Motor neuron (in vitro differentiated cells): ENCODE data around the gene KHSRP. TPM values are rescaled to one million over a fixed set of nuclear protein-coding genes. Genes with fewer than 3 reads are reported as not detected.

Source experiments
- ATAC-seq, 8 experiments: fragments of 200-7000 bp; cut with Tn5 transposase; replicated peaks in 6 of 8; 2 replicates each; pipeline ENCODE4 v1.8.0; 2021; ENCODE audit warnings: mild to moderate bottlenecking in 8 of 8, moderate library complexity in 8 of 8
- H3K27ac ChIP-seq, 2 donors: fragments of 250-450 bp; sonication (Bioruptor Pico); 2 replicates each; pipeline ENCODE4 v1.9.0; 2021; ENCODE audit warnings: antibody characterized with exemption in 2 of 2, mild to moderate bottlenecking in 2 of 2, moderate library complexity in 1 of 2
- H3K4me1 ChIP-seq, 2 donors: fragments of 250-450 bp; sonication (Bioruptor Pico); replicated peaks in 1 of 2; 2 replicates each; pipeline ENCODE4 v1.6.1; 2021; ENCODE audit warnings: antibody characterized with exemption in 2 of 2, mild to moderate bottlenecking in 2 of 2, moderate library complexity in 1 of 2
- H3K4me3 ChIP-seq, 5 donors: fragments of 250-450 bp; sonication (Bioruptor Pico); 2 replicates each; pipeline ENCODE4 v1.9.0; 2021; ENCODE audit warnings: antibody characterized with exemption in 5 of 5, mild to moderate bottlenecking in 5 of 5, moderate library complexity in 4 of 5
- WGBS, 10 experiments: fragments of 450-650 bp; shearing (Covaris generic); methylation state at CpG; one replicate each; pipeline ENCODE4 v1.0.0; 2022; 5-methylcytosine and 5-hydroxymethylcytosine counted together
- in situ Hi-C, 9 experiments: fragments of 400-800 bp; cut with MboI; loops; one replicate each; pipeline ENCODE4 v1.15.0; 2021; ENCODE audit warnings: low sequenced_read_pairs in 9 of 9, low pct_unique_long_range_greater_than_20kb in 2 of 9; ENCODE audit not compliant: unreplicated experiment in 9 of 9
- total RNA-seq, 8 experiments: library from RNA; unstranded; fragments of 300-600 nt; gene quantifications; 2 replicates each; pipeline versions ENCODE4 v1.2.3 to v1.2.4, GENCODE V29; 2022

KHSRP gene
- total RNA-seq = 100 to 1,000 TPM in 5 of 8 experiments, 10 to 100 TPM in 3; 84.3 to 408 (median 137) TPM

GRCh38 chr19:6424195-6424938 is at the start of gene KHSRP:
Gene KHSRP, minus strand, starts transcription at chr19:6424811. Its CDS starts 110 bp downstream, at chr19:6424701.
- H3K27ac ChIP-seq = peak within 1 kb of the TSS; percentile 91 to 98
- in situ Hi-C loops = no loop called here

GRCh38 chr19:6473647-6474046 is 49.0 kb upstream of the KHSRP start:
- Histone ChIP-seq H3K27ac (no peak overlapping the region), H3K4me1 (peaks cover 0 to 2% of the 10 kb centered on the region in 2 donors), H3K4me3 (no peak overlapping the region)
- no CpG with 5 or more reads among the region's 9 CpGs for WGBS, 10 experiments
- in situ Hi-C loops = no loop called here
- no peak for ATAC-seq

More at GRCh38 chr19:6424195-6424938, at the start of gene KHSRP:
- ATAC-seq = no peak
- Histone ChIP-seq H3K4me1 (peaks cover 11 to 16% of the 10 kb centered on the region in 2 donors), H3K4me3 (peak within 1 kb of the TSS; percentile 46 to 70 (median 53))
- WGBS, 10 experiments = 0 to 1% methylated on average over 2 to 11 of the region's 114 CpGs; no CpG with 5 or more reads in 8 of the 10 experiments

- no peak overlapping the region for H3K27ac ChIP-seq
- H3K4me3 ChIP-seq = no peak overlapping the region
- no peak for ATAC-seq
- in situ Hi-C loops = no loop called here
- peaks cover 0 to 2% of the 10 kb centered on the region in 2 donors for H3K4me1 ChIP-seq
- 50 to 87% methylated on average over 1 to 4 of the region's 4 CpGs; no CpG with 5 or more reads in 8 of the 10 experiments for WGBS, 10 experiments
These were observed 48.1 kb upstream of the KHSRP start for GRCh38 chr19:6472713-6473112.

GRCh38 chr19:6471076-6471475 is 46.5 kb upstream of the KHSRP start:
- 0 to 88% (median 80%) methylated on average over 1 to 6 of the region's 14 CpGs; no CpG with 5 or more reads in 5 of the 10 experiments for WGBS, 10 experiments
- no peak overlapping the region for H3K27ac ChIP-seq
- in situ Hi-C loops = no loop called here
- peaks cover 0 to 2% of the 10 kb centered on the region in 2 donors for H3K4me1 ChIP-seq
- no peak overlapping the region for H3K4me3 ChIP-seq
- no peak for ATAC-seq

GRCh38 chr19:6470173-6470572 is 45.6 kb upstream of the KHSRP start:
- peaks cover 0 to 2% of the 10 kb centered on the region in 2 donors for H3K4me1 ChIP-seq
- H3K27ac ChIP-seq = no peak overlapping the region
- WGBS, 10 experiments = 53 to 100% (median 92%) methylated on average over 1 to 6 of the region's 8 CpGs; no CpG with 5 or more reads in 1 of the 10 experiments
- no peak overlapping the region for H3K4me3 ChIP-seq
- in situ Hi-C loops = no loop called here
- no peak for ATAC-seq

- H3K4me3 ChIP-seq = no peak overlapping the region
- in situ Hi-C loops = no loop called here
- WGBS, 10 experiments = 0 to 38% (median 20%) methylated on average over 1 to 2 of the region's 8 CpGs; no CpG with 5 or more reads in 7 of the 10 experiments
- no peak overlapping the region for H3K27ac ChIP-seq
- peaks cover 0 to 2% of the 10 kb centered on the region in 2 donors for H3K4me1 ChIP-seq
- ATAC-seq = no peak
These were observed 42.8 kb upstream of the KHSRP start for GRCh38 chr19:6467384-6467783.

GRCh38 chr19:6466526-6467248 is 42.1 kb upstream of the KHSRP start:
- ATAC-seq = no peak
- WGBS, 10 experiments = 59 to 95% (median 87%) methylated on average over 2 to 6 of the region's 21 CpGs; no CpG with 5 or more reads in 6 of the 10 experiments
- Histone ChIP-seq H3K4me1 (peaks cover 0 to 2% of the 10 kb centered on the region in 2 donors), H3K27ac (no peak overlapping the region), H3K4me3 (no peak overlapping the region)
- in situ Hi-C loops = no loop called here

- Histone ChIP-seq H3K4me3 (no peak overlapping the region), H3K27ac (no peak overlapping the region), H3K4me1 (peaks cover 0 to 4% of the 10 kb centered on the region in 2 donors)
- in situ Hi-C loops = no loop called here
- 78 to 81% methylated on average over 5 to 6 of the region's 8 CpGs; no CpG with 5 or more reads in 8 of the 10 experiments for WGBS, 10 experiments
- ATAC-seq = no peak
These were observed 41.1 kb upstream of the KHSRP start for GRCh38 chr19:6465663-6466062.

- WGBS, 10 experiments = 10% methylated on average over 2 of the region's 9 CpGs; no CpG with 5 or more reads in 9 of the 10 experiments
- no peak overlapping the region for H3K4me3 ChIP-seq
- in situ Hi-C loops = no loop called here
- no peak for ATAC-seq
- peaks cover 0 to 2% of the 10 kb centered on the region in 2 donors for H3K4me1 ChIP-seq
- H3K27ac ChIP-seq = no peak overlapping the region
These were observed 40.4 kb upstream of the KHSRP start for GRCh38 chr19:6465006-6465405.

GRCh38 chr19:6464070-6464873 is 39.7 kb upstream of the KHSRP start, which contains the start of gene CRB3:
Gene CRB3, plus strand, starts transcription at chr19:6464271. Its CDS starts 431 bp downstream, at chr19:6464702.
- ATAC-seq = no peak
- in situ Hi-C loops = no loop called here
- Histone ChIP-seq H3K4me1 (peaks cover 0 to 2% of the 10 kb centered on the region in 2 donors), H3K4me3 (no peak within 1 kb of the TSS), H3K27ac (no peak within 1 kb of the TSS)
- WGBS, 10 experiments = 0 to 20% methylated on average over 1 of the region's 65 CpGs; no CpG with 5 or more reads in 8 of the 10 experiments

GRCh38 chr19:6460099-6460884 is 35.7 kb upstream of the KHSRP start:
- H3K4me1 ChIP-seq = peaks cover 2 to 3% of the 10 kb centered on the region in 2 donors
- peak overlapping the region in 1 of 2 donors; percentile 37 for H3K27ac ChIP-seq
- in situ Hi-C loops = no loop called here
- ATAC-seq = peak; percentile 86 to 89 (median 88)
- 0 to 3% (median 0%) methylated on average over 2 to 7 of the region's 57 CpGs; no CpG with 5 or more reads in 4 of the 10 experiments for WGBS, 10 experiments
- peak overlapping the region; percentile 52 to 86 (median 66) for H3K4me3 ChIP-seq
